T-helper 1 cell treated with Interleukin-12 subunit alpha and Interleukin-12 subunit beta and Interleukin-4 antibody, amounts not matched to agents 30 ng/mL and 1 ng/mL, for 36 hours (primary cell): ENCODE results near the gene GRM3. TPM values are rescaled to one million over a fixed set of nuclear protein-coding genes. Genes with fewer than 3 reads are reported as not detected.

Source experiments
- intact Hi-C: fragments of 100-400 bp; cut with micrococcal nuclease; formaldehyde crosslinking; loops from one replicate; pipeline ENCODE4 v1.15.1; 2024
- total RNA-seq: library from RNA; stranded (reverse); gene quantifications from 2 replicates; pipeline ENCODE4 v1.2.3, GENCODE V29; 2022

The GRM3 gene
- total RNA-seq, 1 donor from 2014 or later = not detected

DNA sequence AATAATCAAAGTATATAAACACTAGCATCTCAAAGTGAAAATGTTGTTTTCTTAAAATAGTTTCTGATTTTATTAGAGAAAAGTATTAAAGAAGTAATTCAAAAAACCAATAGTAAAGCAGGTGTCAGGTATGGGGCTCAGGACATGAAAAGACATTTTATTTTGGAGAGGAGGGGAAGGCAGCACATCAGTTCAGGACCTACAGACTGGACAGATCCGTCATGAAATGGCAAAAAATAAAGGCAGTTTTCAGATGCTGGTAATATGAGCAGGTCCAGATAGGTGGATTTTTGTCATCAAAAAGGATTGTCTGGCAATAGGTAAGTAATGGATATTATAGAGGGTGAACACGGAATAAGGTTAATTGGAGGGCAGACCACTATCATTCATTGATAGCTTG, 49.0 kb downstream of the GRM3 start:
- intact Hi-C loops = no loop called here

DNA sequence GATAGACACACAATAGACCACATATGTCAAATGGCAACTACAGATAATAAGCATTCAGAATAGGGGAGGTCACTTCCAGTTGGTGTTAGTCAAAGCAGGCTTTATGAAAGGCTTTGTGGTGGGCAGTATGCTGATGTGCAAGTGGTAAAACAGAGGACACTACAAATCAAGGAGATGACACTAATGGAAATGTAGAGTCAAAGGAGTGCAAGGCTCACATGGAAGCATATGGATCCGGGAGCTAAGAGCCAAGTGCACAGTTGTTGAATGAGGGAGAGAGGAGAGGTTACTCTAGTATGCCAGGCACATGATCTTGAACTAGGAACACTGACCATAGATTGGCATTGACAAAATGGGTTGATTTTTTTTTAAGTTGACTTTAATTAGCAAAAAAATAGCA, 62.7 kb downstream of the GRM3 start:
- intact Hi-C loops = no loop called here

DNA sequence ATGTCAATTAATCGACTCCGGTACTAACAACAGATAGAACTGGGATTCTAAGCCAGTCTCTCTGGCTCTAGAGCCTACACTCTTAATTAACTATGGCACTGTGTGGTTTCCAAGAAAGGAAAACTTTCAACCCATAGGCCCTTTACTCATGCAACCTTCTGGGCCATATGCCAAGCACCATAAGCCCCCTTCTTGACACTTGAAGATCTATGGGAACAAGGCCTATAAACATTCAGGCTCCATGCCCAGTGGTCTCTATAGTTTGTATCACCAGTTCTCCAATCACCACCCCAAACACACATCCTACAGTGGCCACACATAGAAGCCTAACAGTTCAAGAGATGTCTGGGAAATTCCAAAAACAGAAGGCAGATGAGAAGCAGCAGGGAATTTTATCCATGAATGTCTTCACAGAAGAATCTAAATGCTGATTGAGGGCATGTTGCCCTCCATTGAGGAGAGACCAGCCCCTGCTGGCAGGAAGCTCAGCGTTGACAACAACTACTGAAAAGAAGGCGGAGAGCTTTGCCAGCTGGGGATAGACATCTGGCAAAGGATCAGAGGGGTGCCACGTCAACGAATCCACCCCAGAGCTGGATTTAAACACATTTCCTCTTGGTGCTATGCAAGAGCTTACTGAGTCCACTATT, 64.4 kb downstream of the GRM3 start:
- intact Hi-C loops = no loop called here

DNA sequence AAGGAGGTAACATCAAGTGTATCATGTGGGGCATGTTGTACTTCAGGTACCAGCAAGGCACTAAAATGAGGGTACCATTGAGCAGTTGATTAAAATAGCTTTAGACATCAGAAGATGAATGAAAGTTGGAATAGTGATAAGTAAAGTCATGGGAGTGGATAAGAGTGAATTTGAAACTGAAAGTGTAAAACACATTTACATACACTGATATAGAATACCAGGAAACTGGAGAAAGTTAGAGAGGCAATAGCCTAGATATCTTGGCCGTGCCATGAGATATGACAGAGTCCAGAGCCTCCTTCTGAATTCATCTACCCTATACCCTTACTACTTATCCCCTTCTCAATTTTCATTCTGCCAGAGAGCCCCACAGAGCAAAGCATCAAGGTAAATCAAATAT, 76.6 kb downstream of the GRM3 start:
- intact Hi-C loops = no loop called here

DNA sequence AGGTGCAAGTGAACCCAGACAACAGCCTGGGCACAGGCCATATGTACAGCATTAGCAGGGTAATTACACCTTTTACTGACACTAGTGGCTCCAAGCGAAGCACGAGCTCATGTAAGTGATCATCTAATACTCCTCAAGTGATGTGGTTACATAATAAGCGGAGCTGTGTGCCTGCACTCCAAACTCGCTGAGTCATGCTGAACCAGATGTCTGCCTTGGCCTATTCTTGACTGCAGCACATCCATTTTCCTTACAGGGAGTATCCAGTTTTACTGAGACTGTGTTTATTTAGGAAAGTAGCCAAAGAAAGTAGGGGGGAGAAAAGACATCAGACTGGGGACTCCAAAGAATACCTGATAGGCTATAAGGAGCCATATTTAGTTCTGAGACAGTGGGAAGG, 90.1 kb downstream of the GRM3 start:
- intact Hi-C loops = no loop called here

DNA sequence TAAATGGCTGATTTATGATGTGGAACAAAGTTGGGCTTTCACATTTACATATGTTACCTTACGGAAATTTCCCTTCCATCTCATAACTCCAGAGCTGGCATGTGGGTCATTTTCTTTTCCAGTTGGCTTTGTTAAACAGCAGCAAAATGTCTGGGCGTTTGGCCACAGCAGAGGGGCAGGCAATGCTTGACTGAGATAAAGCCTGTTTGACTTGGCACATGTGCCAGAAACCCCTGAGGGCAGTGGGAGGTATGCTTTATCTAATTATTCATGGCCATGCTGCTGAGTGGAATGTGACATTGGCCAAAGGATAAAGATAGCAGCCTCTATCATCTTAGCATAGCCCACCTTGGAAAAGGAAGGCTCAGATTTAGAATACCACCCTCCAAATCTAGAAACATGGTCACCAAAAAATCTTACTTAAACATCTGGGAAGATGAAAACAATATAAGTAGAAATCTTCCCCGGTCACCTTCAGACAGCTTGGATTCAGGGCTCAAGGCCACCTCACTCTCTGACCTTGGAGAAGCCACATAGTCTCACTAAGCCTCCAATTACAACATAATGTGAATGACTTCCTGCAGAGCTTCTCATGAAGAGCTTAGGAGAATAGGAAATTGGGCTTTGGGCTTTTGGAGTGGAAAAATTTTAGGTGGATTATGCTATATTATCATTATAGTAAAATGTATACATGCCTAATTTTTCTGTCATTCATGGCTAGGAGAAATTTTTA, 101.5 kb downstream of the GRM3 start:
- intact Hi-C loops = no loop called here

DNA sequence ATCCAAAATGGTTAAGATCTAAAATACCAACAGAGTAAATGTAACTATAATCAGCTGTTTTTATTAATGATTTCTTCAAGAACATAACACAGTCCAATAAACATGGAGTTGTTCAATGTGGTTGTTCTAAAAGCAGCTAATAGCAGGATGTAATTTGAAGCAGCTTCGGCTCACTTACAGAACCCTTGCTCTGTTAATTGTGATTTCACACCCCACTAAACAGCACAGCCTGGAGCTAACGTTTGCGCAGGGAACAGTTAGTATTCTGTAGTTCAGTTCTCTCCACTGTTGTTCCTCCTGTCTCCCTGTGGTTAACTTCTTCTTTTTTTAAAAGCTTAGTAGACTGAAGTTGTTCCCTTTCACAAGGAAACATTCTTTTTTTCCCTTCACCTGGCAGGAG, 104.0 kb downstream of the GRM3 start:
- intact Hi-C loops = no loop called here

DNA sequence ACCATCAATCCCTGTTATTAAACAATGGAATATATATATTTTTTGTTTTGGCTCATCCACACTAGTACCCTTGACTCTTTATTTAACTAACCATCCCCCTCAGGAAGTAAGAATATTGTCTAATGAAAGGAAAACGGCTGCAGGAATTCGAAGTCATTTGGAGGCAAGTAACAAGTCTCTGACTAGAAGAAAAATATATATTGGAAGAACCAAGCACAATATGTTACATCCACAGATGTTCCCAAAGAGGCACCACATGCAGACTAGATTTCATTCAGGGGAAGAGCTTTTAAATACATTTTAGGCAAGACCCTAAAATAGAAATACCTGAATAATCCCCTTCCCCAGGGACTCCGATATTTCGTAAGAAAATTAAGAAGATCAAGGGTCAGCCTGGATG, 104.5 kb downstream of the GRM3 start:
- intact Hi-C loops = no loop called here

DNA sequence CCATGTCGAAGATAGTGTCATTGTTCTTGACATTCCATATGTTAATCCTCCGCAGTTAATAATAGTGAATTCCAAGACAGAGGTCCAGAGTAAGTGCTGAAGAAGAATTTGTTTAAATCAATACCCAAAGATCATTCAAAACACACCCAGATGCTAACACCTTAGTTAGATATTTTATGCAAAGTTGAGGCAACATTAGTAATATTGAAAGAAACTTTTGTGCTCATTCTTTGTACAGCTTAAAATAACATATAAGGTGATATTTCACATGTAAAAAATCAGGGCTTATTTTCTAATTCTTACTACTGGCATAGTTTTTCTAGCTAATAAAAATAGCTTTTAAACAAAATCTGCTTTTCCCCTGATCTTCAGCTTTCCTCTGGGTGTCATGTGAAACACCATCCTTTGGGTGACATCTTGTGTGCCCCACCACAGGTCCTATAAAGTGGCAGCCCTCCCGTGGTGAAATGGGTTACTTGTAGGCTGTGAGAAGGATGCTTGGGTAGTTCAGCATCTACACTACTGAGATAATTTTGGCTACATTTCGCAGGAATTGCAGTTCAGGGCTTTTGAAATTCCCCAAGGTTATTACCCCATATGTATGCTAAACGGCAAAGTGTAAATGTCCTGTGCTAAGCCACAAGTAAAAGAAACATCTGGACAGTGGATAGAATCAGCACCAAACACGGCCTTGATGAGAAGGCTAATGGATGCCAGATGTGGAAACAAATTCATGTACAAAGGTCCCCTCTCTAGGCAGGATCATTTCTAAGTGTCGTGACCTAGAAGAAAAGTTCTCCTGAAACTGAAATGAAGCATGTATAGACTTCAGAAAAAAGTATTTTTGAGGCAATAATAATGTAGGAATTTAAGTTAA, 105.4 kb downstream of the GRM3 start:
- intact Hi-C loops = no loop called here

DNA sequence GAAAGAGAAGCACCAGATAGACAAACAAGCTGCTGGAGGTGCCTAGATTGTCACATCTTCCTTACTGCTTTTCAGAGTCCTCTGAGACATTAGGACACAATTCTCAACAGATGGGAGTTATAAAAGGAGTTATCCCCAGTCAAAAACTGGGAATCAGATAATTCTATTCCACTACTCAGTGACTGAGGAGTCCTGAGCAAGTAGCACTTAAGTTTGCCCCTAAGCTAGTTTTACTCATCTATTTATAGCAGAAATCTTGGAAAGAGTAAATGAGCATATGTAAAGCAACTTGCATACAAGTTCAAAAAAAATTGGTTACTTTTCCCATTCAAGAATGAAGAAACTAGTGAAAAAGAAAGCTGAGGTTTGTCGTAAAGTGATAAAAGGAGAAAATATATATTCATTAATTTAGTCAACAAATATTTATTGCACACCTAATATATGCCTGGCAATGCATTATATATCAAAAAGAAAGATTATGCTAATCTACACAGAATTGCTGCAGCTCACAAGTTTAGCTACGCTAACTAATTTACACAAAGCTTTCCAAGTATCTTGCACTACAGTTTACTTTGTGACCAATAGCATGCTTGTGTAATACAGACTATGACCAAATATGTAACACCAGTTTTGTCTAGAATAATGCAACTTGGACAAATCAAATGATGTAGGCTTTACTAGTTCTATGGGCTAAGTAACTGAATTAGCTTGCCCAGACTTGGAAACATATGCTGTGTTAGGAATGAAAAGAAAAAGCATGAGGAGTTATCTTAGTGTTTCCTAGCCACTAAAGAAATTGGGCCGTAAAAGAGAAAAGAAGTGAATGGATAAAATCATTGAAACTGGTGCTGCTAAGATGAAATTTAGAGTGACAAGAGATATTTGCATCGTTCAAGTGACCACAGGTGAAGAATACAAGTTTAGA, 106.3 kb downstream of the GRM3 start:
- intact Hi-C loops = no loop called here

DNA sequence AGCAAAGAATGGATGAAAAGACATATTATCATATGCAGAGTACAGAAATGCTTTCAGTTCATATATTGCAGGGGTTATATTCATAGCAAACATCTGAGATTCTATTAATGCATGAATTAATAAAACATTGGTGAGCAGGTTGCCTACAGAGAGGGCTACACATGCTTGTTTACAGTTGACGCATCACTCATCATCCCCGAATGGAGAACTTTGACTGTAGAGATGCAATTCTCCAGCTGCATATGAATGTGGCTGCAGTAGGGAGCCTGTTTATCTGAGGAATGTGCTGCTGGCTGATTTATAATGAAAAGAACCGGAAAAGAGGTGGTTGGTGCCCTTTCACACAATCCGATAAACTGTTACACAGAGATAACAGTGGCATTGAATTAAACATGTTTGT, 116.5 kb downstream of the GRM3 start:
- intact Hi-C loops = no loop called here

DNA sequence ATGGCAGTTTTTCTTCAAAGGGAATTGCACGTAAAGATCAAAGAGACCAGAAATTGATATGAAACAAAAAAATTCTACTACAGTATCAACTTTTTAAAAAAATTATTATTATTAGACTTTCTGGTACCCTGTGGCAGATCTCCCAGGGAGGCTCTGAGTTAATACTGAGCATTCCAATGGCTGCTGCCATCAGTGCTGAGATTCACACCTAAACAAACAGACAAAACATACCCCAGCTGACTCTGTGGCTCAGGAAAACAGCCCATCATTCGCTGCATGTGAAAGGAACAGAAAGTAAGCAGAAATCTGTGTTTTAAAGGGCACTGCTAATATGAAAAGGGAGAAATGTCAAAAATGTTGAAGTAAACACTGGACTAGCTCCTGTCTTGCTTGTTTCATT, 118.4 kb downstream of the GRM3 start:
- intact Hi-C loops = no loop called here

DNA sequence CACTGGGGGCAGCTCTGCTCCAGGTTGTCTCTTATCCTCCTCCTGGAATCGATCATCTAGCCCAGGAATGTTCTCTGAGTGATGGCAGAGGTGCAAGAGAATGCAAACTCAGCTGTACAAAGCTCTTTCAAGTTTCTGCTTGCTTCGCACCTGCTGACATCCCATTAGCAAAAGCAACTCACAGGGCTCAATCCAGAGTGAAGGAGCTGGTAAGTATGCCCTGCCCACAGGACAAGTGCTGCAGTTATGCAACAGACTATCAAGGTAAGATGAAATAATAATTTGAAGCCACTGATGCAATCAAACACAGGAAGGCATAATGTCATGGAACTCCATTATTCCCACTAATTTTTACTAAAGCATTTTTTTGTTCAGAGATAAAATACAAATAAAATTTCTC, 122.2 kb downstream of the GRM3 start:
- intact Hi-C loops = no loop called here

DNA sequence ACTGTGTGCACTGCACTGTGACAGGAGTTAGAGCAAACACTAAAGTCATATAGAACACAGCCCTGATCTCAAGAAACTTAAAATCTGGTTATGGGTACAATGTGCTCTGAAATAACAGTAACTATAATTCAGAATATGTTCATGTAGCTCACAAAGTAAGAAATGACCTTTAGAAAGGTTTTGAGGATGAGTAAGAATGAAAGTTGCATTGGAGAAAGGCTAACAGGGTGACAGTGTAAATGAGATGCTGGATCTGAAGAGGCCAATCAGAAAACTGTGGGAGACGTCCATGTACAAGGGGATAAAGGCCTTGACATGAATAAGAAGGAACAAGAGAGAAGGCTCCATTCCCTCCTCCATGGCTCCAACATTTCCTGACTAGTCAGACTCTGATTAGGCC, 124.7 kb downstream of the GRM3 start:
- intact Hi-C loops = no loop called here

DNA sequence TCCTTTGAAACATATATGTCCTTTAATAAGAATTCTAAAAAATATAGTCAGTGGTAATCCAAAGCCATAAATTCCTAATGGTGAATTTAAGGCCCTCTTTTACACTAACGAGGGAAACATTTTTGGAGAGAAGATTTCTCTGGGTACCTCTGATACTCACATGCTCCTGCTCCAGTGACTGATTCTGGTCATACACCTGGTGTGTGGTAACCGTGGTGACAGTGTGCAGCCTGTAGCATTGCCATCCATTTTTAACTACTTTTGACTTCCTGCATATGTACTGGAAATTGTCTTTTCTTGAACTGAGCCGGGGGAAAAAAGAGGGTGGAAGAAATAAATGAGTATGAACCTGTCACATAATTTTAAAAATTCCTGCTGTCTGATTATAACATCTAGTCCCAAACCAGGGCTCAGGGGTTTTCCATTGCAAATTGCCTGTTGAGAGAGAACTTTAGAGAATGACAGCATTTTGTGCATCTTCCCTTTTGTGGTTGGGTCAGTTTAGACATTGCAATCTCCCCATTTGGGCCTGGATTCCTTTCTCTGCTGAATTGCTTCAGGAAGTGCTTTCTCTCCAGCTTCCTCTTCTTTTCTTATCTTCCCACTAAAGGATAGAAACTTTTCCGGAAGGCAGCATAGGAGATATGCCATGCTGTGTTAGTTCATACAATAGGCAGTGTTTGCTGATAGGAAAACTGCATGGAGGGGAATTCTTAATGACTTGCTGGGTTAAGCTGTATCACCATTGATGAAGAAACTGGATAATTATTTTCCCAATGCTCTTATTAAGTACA, 125.5 kb downstream of the GRM3 start:
- intact Hi-C loops = no loop called here

DNA sequence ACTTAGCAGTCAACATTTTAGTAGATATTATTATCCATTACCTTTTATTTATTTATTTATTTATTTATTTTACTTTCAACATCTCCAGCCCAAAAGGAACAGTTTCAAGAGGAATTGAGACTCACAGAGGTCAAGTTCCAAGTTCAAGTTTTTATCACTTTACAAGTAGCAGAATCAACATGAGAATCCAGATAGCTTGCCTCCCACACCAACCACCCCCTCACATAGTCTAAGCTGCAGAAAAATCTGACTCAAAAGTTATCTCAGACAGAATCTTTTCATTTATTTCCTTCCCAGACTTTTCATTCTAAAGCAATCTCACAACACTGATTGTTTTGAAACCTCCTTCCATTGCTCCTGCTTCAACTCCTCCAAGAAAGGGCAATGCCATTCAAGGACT, 129.6 kb downstream of the GRM3 start:
- intact Hi-C loops = no loop called here

DNA sequence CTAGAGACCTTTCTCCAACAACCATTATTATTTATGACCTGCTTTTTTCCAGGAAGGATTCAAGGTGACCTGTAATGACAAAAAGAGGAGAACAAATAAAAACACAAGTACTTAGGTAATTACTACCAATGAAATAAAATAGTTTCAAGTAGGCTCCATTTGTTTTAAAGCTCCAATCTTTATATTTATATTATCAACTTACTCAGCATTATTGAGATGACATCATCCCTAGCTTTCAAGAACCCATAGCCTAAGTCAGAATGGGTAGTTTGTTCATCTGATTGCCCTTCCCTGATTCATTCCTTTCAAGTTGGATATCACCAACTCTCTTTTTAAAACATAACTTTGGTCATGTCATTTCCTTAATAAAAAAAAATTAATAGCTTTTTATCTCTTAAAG, 131.5 kb downstream of the GRM3 start:
- intact Hi-C loops = no loop called here

DNA sequence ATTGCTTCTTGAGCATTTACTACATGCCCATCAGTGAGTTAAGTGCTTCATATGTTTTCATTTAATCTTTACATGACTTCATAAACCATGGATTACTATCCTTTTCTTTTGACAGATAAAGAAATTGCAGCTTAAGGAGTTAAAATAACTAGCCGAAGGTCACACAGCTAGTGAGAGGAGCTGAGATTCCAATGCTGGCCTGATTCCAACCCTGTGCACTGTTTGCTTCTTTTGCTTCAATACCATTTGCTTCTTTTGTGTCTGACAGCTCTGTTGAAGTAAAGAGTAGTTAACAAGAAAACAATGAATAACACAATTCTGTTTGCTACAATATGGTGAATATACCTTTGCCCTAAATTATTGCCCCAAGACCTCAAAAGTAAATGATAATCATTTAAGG, 132.4 kb downstream of the GRM3 start:
- intact Hi-C loops = no loop called here

DNA sequence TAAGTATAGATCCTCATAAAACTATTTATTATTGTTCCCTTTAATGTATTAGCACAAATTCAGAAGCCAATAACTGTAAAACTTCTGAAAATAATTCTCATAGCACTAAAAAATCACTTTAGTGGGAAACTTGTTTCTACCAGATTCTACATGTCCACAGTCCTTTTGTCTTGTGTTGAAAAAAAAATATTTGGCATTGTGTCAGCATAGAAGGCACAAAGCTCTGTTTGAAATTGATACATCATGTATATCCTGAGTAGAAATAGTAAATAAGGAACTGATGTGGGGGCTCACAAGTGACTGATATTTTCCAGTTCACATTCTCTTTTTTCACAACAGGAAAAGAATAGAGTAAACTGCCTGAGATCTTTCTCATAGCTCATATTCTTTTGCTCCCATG, 134.6 kb downstream of the GRM3 start:
- intact Hi-C loops = no loop called here

DNA sequence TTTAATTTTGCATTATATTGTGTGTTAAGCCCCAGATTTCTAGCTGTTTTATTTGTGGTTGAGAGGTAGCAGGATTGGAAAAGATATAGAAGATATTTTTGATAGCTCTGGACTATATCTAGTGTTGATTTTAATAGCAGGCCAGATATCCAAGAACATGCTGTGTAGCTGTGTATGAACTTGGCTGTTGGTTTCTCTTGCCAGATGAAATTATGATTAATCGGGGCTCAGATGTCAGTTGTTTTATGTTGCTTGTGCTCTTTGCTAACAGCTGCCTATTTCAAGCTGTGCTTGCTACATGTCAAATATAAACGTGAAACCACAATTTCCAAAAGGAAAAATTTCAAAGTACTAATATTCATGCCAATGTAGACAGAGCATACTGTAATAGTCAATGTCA, 141.1 kb downstream of the GRM3 start:
- intact Hi-C loops = no loop called here

DNA sequence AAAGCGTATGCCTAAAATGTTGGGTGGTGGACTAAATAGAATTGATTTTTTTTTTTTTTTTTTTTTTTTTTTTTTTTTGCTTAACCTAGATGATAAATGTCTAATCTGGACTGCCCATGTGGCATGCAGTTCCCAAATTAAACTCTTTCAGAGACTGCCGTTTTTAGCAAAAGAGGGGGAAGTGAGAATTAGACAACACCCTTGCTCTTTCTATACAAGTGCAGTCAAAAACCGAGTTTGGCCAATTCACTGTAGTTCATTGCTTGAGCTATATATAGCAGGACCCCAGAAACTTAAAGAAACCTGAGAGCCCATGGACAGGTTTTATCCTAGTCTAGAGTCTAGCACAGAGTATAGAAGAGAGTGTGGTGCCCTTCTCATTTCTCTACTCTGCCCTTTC, 141.9 kb downstream of the GRM3 start:
- intact Hi-C loops = no loop called here
